NCI-H524 (cell line): Measurements from ENCODE around the gene TIGD6.

Source experiments
- DNase-seq, 2 experiments: peaks; one replicate each; lab custom pipeline; 2025; lab: John Stamatoyannopoulos, UW

The TIGD6 gene

DNA sequence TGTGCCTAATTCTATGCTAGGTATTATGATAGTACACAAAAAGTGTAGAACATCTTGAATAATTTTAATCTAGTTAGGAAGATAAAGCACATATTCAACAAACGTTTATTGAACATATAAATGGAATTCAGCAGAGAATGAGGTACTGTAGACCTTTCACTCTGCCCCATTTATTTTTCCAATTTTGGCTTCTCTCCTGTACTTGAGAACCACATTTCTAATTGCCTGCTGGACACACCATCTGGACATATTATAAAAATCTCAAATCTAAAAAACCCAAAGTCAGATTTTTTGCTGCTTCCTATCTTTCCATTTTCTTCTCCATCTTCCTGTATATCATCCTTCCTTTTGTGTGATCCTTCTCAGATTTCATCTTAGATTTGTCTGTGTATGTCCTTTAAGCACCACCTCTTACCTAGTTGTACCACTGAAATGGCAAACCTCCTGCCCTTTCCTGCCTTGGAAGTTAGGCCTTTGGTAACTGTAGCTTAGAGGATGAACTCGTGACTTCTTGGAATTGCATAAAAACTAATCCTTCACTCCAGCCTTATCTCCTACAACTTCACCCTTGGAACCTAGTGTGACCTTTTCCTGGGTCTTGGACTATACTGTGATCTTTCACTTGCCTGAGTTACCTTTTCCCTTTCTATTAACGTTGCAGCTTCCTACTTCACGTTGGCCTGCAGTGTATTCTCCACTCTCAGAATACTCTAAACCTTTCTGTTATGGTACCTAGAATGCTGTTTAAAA lies 31.1 kb downstream of the TIGD6 start:
- DNase-seq: peak in 1 of 2 experiments; percentile 4

DNA sequence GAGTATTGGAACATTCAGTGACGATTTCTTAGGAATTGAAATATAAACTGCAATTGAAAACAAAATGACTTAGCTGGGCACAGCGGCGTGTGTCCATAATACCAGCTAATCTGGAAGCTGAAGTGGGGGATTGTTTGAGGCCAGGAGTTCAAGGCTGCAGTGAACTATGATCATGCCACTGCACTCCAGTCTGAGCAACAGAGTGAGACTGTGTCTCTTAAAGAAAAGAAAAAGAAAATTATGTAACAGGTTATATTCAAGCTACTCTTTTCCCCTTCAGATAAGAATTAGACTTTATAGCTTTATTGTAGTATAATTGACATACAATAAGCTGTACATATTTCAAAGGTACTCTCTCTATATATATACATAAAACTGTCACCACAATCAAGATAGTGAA lies 33.5 kb downstream of the TIGD6 start:
- no peak for DNase-seq

DNA sequence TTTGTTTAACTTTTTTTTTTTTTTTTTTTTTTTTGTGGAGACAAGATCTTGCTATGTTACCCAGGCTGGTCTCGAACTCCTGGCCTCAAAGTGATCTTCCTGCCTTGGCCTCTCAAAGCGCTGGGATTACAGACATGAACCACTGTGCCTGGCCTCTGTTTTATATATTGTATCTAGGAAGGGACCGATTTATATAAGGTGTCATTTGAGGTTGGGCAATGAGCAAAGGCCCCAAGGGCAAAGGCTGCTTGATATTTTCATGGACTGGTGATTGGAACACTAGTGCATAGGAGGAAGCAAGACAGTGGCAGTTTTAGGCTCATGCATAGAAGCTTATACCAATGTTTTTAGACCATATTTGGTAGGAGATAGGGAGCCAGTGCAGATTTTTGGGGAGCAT lies 36.7 kb downstream of the TIGD6 start:
- DNase-seq: no peak

DNA sequence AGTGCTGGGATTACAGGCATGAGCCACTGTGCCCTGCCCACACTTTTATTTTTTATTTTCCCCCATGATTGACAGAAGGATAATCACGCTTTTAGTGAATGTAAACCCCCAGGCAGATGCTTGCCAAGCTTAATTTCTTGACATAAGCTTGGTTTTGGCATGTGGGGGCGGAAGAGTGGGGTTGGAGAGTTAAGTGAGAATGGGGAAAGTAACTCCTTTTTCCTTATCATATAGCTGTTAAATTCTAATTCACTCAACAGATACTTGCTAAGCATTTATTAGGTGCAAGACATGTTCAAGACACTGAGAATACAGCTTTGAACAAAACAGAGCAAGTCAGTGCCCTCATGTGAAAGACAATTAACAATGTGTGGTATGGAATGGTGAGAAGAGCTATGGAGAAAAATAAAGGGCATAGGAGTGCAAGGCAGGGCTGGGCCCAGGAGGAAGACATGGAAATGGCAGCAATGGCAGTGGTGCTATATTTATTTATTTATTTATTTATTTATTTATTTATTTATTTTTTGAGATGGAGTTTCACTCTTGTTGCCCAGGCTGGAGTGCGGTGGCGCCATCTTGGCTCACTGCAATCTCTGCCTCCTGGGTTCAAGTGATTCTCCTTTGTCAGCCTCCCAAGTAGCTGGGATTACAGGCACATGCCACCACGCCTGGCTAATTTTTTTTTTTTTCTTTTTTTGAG lies 37.7 kb downstream of the TIGD6 start:
- DNase-seq: peak in 1 of 2 experiments; percentile 18

DNA sequence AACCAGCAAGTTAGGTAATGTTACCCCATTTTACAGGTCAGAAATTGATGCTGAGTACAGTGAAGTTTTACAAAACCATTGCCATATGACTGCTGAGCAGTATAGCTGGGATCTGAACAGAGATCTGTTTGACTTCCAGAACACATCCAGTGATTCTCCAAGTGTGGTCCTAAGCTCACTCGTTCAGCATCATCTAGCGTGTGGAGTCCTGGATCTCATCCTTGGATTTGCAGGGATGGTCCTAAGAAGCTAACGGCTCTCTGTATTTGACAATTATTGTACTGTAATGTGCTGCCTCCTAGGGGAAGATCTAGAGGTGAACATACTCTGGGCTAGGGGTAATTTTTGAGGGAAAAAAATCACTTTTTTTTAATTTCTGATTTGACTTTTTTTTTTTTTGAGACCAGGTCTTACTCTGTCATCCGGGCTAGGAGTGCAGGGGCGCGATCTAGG lies 38.5 kb downstream of the TIGD6 start:
- peak in 1 of 2 experiments; percentile 64 for DNase-seq

DNA sequence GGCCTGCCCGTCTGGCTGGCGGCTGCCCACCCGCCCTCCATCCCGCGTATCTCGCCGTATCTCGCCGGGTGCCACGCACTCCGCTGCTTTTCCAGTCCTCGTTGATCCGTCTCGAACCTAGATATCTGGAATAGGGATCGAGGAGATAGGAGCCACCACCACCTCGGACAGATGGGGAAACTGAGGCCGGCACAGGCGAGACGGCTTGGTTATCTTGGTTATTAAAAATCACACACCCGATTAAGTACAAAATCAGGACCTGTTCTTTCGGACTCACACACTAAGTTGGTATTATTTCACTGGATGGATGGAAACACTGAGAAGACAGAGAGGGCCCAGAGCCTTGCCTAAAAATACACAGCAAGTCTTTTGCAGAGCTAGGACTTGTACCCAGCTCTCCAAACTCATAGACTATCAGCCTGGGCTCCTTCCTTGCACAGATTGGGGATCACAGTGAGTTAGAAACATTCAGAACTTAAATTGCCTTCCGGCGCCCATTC lies 39.2 kb downstream of the TIGD6 start:
- no peak for DNase-seq

DNA sequence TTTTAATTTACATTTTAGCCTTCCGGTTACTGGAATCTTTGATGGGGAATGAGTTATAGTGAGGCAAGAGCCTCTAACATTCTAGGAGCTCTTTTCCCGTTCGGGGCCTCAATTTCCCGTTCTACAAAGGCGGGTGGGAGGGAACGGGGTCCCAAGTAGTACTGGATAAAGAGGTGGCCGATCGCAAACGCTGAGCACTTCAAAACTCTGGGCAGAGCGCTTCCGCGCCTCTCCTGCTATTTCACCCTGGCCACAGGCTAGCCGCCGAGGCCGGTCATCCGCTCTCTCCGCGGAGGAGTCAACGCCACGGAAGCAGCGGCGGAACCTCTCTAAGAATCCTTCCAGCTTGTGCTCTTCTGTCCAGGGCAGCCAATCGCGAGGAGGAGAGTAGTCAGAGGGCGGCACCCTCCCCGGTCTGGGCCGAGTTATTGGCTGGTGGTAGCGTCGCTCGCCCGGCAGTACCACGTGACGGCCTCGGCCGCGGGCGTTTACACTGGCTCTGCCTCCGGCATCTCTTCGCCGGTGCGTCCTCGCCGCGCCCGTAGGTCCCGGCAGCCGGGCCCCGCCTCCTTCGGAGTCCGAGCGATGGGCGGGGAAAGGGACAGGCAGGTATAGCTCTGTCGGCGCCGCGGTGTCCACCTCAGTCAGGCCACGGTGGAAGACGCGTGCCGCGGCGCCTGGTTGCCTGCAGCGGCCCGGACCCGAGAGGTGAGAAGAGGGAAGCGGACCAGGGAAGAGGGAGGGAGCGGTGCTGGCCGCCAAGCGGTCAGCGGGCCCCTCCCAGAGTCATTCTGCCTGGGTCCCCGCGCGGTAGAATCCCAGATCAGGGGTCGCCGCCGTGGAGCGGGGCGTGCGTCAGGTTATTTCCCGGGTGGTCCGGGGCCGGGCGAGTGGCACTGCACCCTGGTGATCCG lies 39.9 kb downstream of the TIGD6 start, which contains the start of gene SLC26A2:
Gene SLC26A2 (plus strand): TSS at position 487 of the 914 bp plus-strand sequence. CDS start 16,895 bp downstream, outside the sequence.
- peak; percentile 89 to 94 for DNase-seq

DNA sequence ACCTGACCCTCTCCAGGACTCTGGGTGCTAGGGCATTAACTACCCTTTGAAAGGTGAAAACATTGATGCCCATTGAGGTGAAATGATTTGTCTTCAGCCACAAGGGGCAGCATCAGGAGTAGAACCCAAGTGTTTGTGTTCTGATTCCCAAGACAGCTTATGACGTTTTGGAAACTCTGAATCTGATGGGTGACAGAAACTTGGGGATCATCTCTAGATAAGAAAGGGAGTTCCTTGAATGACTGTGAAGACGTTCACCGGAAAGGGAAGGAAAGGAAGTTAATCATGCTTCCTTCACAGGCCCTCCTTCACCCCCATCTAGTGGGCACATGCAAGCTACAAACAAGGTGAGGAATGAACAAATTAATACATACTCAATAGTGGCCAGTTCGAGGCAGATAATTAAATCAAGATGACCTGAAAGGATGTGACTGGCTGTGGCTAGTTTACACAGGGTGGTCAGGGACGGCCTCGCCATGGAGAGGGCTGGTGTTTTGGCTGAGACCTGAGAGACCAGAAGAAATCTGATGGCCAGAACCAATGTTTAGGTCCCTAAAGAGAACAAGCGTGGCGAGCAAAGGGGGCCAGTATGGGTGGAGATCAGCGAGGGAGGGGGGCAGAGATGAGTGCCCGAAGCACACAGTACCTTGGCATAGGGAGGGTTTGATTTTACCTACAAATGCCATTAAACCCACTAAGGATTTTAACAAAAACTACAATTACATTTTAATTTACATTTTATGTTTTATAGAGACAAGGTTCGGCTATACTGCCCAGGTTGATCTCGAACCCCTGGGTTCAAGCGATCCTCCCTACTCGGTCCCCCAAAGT lies 40.8 kb downstream of the TIGD6 start:
- peak; percentile 23 to 49 for DNase-seq

DNA sequence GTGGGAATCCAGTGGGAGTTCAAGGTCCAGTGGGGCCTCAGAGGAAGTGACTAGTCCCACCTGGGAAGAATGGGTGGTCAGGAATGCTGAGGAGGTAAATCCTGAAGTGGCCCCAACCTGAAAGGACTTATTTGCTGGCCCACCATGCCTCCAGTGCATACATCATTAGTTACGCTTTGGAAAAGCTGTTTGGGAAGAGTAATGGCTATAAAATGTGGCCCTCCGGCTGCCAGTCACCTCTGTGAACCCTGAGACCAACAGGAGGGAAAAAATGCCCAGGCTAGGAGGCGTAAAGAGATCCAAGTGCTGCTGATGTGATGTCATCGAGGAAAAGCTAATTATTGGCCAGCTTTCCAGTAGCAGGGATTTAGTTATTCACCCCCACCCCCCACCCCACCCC lies 42.6 kb downstream of the TIGD6 start:
- no peak for DNase-seq

DNA sequence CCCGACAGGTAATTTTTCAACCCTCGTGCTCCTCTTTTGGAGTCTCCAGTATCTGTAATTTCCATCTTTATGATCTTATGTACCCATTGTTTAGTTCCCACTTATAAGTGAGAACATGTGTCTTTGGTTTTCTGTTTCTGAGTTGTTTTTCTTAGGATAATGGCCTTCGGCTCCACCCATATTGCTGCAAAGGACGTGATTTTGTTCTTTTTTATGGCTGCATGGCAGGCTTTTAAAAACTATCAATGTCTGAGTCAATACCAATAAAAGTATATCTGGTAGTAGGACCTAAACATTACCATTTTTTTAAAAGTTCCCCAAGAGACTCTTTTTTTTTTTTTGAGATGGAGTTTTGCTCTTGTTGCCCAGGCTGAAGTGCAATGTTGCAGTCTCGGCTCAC lies 43.8 kb downstream of the TIGD6 start:
- DNase-seq: no peak

DNA sequence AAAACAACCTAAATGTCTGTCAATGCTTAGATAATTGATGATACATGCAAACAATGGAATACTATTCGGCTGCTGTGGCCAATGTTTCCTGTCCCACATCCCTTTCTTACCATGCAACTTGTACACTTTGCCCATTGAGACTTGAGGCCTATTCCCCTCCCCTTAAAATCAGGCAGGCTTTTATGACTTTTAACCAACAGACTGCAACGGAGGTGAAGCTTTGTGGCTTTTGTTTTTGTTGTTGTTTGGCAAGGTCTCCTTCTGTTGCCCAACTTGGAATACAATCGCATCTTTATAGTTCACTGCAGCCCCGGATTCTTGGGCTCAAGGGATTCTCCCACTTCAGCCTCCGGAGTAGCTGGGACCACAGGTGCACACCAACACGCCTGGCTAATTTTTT lies 45.7 kb downstream of the TIGD6 start:
- no peak for DNase-seq

DNA sequence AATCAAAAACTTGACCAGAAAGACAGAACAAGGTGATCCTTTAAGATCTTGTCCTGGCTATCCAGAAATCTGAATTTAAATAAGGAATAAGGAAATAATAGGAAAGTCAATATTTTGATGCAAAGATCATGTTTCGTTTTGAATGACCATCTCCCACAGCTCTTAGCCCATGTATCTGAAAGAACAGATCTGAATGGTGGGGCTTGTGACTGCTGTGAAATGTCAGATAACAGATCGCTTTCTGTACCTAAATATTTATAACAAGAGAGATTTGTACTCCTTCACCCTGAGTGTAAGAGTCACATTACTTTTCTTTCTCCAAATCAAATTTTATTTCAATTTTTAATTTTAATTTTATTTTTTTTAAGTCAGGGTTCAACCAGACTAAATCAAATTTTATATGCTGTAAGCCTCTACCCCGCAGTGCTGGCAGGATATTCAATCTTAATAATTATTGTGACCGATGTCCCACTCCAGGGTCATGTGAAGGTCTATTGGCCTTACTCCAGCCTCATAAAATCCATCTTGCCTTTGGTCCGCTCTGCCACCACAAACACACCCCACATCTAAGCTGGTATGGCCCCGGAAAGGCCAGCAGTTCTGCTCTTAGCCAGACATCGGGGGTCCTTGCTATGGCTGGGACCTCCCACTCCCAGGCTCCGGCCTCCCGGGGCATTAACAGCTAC lies 46.9 kb downstream of the TIGD6 start:
- DNase-seq: no peak

DNA sequence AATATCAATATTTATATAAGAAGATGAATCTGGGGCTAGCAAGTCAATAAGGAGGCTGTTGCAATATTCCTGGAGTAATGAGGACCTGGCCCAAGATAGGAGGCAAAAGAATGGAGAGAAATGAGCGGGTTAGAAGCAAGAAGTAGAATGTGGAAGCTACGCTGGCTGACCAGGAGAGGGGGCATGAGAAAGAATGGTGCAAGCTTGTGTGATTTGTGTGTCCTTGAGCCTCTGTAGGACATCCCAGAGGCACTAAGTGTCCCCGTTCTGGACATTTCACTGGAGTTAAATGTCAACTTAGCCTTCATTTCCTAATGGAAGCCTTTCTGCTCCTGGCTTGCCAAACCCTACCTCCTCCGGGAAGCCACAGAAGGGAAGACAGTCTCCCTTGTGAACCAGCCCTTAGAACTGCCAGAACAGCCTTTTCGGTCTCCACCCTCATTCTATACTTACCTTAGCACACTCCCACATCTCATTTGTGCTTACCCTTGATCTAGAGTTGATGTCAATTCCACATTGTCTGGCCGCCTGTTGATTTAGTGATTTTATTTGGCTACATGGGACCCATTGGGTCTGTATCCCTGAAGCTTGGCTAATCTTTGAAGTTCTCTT lies 49.2 kb downstream of the TIGD6 start:
- DNase-seq: no peak

DNA sequence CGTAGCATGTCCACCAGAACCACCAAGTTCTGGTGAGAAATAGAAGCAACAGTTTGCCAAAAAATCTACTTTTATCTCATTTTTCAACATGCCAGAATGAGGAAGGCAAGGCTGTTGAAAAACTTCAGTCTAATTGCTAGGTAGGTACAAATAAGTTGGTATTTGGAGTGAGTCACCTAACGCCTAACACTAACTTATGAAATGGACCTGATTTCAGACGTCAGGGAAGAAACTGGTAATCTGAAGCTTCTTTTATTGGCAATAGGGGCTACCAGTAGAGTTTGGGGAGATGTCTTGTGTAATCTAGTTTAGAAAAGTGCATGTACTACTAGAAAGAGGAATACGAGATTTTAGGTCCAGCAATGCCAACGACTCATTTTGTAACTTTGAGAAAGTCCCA lies 51.5 kb downstream of the TIGD6 start:
- DNase-seq: no peak

DNA sequence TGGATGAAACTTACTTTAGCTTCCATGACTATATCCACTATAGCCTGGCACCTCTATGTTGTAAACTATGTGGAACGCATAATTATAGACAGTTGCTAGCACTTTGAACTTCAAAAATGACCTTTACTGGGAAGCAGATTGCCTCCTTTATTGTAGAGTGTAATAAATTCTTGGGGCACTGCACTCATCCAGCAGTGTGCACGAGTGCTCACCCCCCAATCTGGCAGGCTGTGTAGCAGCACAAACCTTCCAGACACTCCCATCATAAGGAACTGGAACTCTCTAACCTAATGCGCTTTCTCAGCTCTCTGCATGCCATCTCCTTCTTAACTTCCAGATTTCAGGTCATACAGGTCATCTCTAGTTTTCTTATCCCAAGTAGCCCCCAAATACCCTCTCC lies 54.3 kb downstream of the TIGD6 start:
- no peak for DNase-seq

DNA sequence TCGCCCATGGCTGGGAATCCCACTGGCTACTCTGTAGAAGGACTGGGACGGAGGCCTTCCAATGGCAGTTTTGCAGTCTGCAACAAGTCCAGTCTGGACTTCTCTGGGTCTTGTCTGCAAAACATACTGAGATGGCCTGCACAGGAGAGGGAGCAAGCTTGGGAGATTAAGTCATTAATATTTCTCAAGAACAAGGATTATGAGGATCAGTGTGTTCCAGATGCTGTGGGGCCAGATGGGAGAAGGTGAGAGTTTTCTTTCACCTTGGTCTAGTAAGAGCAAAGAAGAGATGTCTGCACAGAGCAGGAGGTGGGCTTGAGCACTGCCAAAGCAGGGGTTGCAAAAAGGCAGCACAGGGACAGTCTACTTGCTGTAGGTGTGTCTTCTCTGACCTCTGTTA lies 55.8 kb downstream of the TIGD6 start, which contains the start of gene PDE6A:
Gene PDE6A (minus strand): TSS at position 128 of the 400 bp plus-strand sequence. CDS start 120 bp downstream, at position 8.
- DNase-seq: peak; percentile 92 to 94

DNA sequence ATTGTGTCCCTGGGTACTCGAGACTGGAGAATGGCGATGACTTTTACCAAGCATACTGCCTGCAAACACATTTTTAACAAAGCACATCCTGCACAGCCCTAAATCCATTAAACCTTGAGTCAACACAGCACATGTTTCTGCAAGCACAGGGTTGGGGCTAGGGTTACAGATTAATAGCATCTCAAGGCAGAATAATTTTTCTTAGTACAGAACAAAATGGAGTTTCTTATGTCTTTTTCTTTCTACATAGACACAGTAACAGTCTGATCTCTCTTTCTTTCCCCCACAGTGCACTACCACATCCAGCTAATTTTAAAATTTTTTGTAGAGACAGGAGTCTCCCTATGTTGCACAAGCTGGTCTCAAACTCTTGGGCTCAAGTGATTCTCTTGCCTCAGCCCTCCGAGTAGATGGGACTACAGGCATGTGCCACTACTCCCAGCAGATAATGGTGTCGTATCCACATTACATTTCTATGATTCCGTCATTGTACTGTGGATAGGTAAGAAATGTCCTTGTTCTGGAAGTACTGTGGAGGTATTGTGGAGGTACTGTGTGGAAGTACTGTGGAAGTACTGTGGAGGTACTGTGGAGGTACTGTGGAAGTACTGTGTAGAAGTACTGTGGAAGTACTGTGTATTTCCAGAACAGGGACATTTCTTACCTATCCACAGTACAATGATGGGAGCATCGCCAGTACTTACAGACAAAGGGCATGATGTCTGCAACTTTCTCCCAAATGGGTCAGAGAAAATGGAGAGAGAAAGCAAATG lies 57.1 kb downstream of the TIGD6 start:
- peak in 1 of 2 experiments; percentile 42 for DNase-seq
